Liver (tissue), 9 donors: ENCODE results near the gene IFT27. TPM values are rescaled to one million over a fixed set of nuclear protein-coding genes. Genes with fewer than 3 reads are reported as not detected.

Source experiments
- DNase-seq: peaks from one replicate; pipeline ENCODE4 v3.0.0-alpha.2; 2017; ENCODE audit warnings: low spot score
- H3K27ac ChIP-seq, 2 donors: one replicate each; pipeline ENCODE4 v1.7.0; 2013; ENCODE audit warnings: inconsistent platforms in 2 of 2, low read length in 2 of 2, control low read depth in 1 of 2, low read depth in 1 of 2, mild to moderate bottlenecking in 1 of 2
- H3K27me3 ChIP-seq, 4 donors: one replicate each; pipeline versions ENCODE4 v1.6.1 to v1.7.0; 2013; ENCODE audit warnings: low read length in 3 of 4, inconsistent platforms in 1 of 4, mild to moderate bottlenecking in 1 of 4, moderate library complexity in 1 of 4; ENCODE audit not compliant: control insufficient read depth in 4 of 4, insufficient read depth in 4 of 4
- H3K36me3 ChIP-seq, 4 donors: one replicate each; pipeline versions ENCODE4 v1.6.1 to v1.7.0; 2013; ENCODE audit warnings: low read length in 3 of 4, mild to moderate bottlenecking in 3 of 4, low read depth in 1 of 4, moderate library complexity in 1 of 4; ENCODE audit not compliant: control insufficient read depth in 4 of 4, insufficient read depth in 3 of 4
- H3K4me1 ChIP-seq, 4 donors: one replicate each; pipeline versions ENCODE4 v1.6.1 to v1.7.0; 2013; ENCODE audit warnings: low read length in 3 of 4, mild to moderate bottlenecking in 3 of 4, moderate library complexity in 1 of 4; ENCODE audit not compliant: control insufficient read depth in 4 of 4, insufficient read depth in 4 of 4
- H3K4me3 ChIP-seq, 3 donors: one replicate each; pipeline versions ENCODE4 v1.6.1 to v1.7.0; 2013; ENCODE audit warnings: low read length in 3 of 3, control low read depth in 1 of 3, low read depth in 1 of 3, mild to moderate bottlenecking in 1 of 3
- H3K9ac ChIP-seq, 2 donors: one replicate each; pipeline ENCODE4 v1.7.0; 2013; ENCODE audit warnings: low read length in 2 of 2, mild to moderate bottlenecking in 2 of 2, moderate library complexity in 2 of 2, control low read depth in 1 of 2, low read depth in 1 of 2
- H3K9me3 ChIP-seq, 4 donors: one replicate each; pipeline versions ENCODE4 v1.6.1 to v1.7.0; 2013; ENCODE audit warnings: low read length in 3 of 4; ENCODE audit not compliant: control insufficient read depth in 4 of 4
- EGR1 ChIP-seq, 2 donors: IDR thresholded peaks; 2 replicates each; pipeline ENCODE4 v1.6.1; 2016 to 2018; ENCODE audit warnings: antibody characterized with exemption in 2 of 2, low read depth in 2 of 2
- FOXA2 ChIP-seq: IDR thresholded peaks from 2 replicates; pipeline ENCODE4 v1.6.1; 2016; ENCODE audit warnings: antibody characterized with exemption
- GABPA ChIP-seq, 2 donors: IDR thresholded peaks in 1 of 2; conservative IDR thresholded peaks in 1 of 2; 2 replicates each; pipeline ENCODE4 v1.6.1; 2016; ENCODE audit warnings: antibody characterized with exemption in 2 of 2, mild to moderate bottlenecking in 1 of 2, moderate library complexity in 1 of 2
- HNF4A ChIP-seq, 2 donors: conservative IDR thresholded peaks; 2 replicates each; pipeline ENCODE4 v1.6.1; 2016; ENCODE audit warnings: antibody characterized with exemption in 2 of 2, mild to moderate bottlenecking in 2 of 2
- HNF4G ChIP-seq: IDR thresholded peaks from 2 replicates; pipeline ENCODE4 v1.6.1; 2016; ENCODE audit warnings: antibody characterized with exemption
- JUND ChIP-seq, 2 donors: IDR thresholded peaks; 2 replicates each; pipeline ENCODE4 v1.6.1; 2016; ENCODE audit warnings: antibody characterized with exemption in 2 of 2
- RAD21 ChIP-seq, 2 donors: IDR thresholded peaks; 2 replicates each; pipeline ENCODE4 v1.6.1; 2016; ENCODE audit warnings: antibody characterized with exemption in 2 of 2, mild to moderate bottlenecking in 2 of 2
- RXRA ChIP-seq, 2 donors: IDR thresholded peaks; 2 replicates each; pipeline ENCODE4 v1.6.1; 2017 to 2018; ENCODE audit warnings: antibody characterized with exemption in 2 of 2, mild to moderate bottlenecking in 1 of 2
- WGBS: extraction: QIAGEN DNeasy Blood & Tissue Kit; methylation state at CpG from one replicate; pipeline ENCODE4 v1.1.7; 2013; 5-methylcytosine and 5-hydroxymethylcytosine counted together
- polyA plus RNA-seq, 2 donors: library from polyadenylated mRNA; stranded (reverse) in 1 of 2; unstranded in 1 of 2; fragments of 200-250 nt in 1 of 2; fragments of >200 nt in 1 of 2; fragmentation: Nextera tagmentation in 1 of 2; extraction: Ambion mirVana in 1 of 2; gene quantifications; one replicate each; pipeline versions ENCODE4 v1.2.1 to v1.2.3, GENCODE V29; 2013 to 2015
- total RNA-seq, 2 donors: library from RNA; depleted of rRNA; stranded (reverse); fragments of >200 nt; gene quantifications; one replicate each; pipeline ENCODE4 v1.2.3, GENCODE V29; 2014
- TF ChIP-seq, protein P1 (sequence below): IDR thresholded peaks from 2 replicates; pipeline ENCODE4 v1.6.1; 2016; ENCODE audit warnings: antibody characterized with exemption, mild to moderate bottlenecking
- TF ChIP-seq, protein P2 (sequence below): IDR thresholded peaks from 2 replicates; pipeline ENCODE4 v1.6.1; 2016; ENCODE audit warnings: antibody characterized with exemption
- TF ChIP-seq, protein P3 (sequence below): IDR thresholded peaks from 2 replicates; pipeline ENCODE4 v1.6.1; 2016; ENCODE audit warnings: antibody characterized with exemption
- donor health status: healthy.
- donor health status: healthy.
- donor health status: healthy.
- donor health status: healthy.
- donor health status: healthy.

Gene IFT27
- total and polyA plus RNA-seq, 4 donors: 7.2 to 12.4 (median 9.6) TPM

DNA sequence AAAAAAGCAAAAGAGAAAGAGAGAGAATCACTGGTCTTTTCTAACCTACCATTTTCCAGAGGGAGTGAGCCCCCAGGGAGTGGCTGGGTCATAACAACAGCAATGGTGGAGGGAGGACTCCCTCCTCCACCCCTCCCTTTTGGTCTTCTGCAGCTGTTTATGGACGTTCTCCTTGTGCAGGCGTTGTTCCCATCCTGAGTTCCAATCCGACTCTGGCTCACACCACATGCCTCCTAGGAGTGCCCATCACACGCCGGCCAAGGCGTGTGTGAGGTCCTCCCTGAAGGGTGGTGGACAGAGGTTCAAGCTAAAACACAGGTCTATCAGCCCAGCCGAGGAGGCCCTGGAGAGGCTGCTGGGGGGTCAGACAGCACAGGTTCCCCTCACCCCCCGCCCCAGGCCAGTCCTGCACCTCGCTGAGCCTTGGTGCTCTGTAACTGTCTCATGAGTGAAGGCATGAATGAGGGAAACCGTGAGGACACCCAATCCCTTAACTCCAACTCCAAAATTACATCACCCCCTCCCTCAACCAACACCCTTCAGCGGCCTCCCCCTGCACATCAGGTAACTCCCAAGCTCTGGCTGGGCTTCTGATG lies 29.4 kb downstream of the IFT27 start (continued):
- TF ChIP-seq, protein P1, sequence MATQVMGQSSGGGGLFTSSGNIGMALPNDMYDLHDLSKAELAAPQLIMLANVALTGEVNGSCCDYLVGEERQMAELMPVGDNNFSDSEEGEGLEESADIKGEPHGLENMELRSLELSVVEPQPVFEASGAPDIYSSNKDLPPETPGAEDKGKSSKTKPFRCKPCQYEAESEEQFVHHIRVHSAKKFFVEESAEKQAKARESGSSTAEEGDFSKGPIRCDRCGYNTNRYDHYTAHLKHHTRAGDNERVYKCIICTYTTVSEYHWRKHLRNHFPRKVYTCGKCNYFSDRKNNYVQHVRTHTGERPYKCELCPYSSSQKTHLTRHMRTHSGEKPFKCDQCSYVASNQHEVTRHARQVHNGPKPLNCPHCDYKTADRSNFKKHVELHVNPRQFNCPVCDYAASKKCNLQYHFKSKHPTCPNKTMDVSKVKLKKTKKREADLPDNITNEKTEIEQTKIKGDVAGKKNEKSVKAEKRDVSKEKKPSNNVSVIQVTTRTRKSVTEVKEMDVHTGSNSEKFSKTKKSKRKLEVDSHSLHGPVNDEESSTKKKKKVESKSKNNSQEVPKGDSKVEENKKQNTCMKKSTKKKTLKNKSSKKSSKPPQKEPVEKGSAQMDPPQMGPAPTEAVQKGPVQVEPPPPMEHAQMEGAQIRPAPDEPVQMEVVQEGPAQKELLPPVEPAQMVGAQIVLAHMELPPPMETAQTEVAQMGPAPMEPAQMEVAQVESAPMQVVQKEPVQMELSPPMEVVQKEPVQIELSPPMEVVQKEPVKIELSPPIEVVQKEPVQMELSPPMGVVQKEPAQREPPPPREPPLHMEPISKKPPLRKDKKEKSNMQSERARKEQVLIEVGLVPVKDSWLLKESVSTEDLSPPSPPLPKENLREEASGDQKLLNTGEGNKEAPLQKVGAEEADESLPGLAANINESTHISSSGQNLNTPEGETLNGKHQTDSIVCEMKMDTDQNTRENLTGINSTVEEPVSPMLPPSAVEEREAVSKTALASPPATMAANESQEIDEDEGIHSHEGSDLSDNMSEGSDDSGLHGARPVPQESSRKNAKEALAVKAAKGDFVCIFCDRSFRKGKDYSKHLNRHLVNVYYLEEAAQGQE: no peak

DNA sequence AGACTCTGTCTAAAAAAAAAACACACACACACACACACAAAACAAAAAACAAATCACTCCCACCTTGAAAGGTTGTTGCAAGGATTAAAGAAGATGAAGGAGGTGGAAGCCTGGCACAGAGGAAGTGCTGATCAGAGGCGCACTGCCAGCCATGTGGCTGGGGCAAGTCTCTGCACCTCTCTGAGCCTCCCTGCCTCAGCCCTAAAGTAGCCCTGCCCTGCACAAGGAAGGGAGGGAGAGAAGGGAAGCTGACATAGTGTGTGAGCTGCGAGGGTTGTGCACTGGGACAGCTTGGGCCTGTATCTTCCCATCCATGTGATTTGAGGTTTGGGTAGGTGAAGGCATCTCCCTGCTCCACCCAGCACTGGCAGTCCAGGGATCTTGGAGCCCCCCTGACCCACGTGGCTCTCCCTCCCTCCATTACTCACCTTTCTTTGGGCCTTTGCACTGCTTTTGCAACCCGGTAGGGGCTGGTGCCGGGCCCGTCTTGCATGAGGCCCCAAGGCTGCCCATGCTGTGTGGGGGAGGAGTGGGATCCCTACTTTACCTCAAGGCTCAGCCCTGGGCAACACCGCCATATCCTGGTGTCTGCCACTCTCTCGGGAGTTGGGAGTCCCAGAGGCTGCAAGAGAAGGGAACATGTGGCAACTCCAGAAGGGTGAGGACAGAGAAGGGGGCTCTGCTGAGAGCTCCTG lies 30.5 kb downstream of the IFT27 start:
- 69% methylated on average over 8 of the region's 8 CpGs for WGBS
- Histone ChIP-seq H3K4me1 (no peaks in the 10 kb centered on the region), H3K9ac (no peak overlapping the region), H3K27ac (no peak overlapping the region), H3K9me3 (no peaks in the 10 kb centered on the region), H3K36me3 (no peaks in the 10 kb centered on the region), H3K27me3 (no peaks in the 10 kb centered on the region), H3K4me3 (no peak overlapping the region)
- TF ChIP-seq GABPA (IDR thresholded peaks at IDR 0.05 in 1 of 2, conservative IDR thresholded peaks at IDR 0.05 in 1 of 2) (no peak), JUND (IDR thresholded peaks at IDR 0.05) (no peak), HNF4A (conservative IDR thresholded peaks at IDR 0.05) (no peak), RAD21 (IDR thresholded peaks at IDR 0.05) (no peak), EGR1 (IDR thresholded peaks at IDR 0.05; ENCODE audit: low read depth in 2 of 2) (no peak)
- TF ChIP-seq, protein P2, sequence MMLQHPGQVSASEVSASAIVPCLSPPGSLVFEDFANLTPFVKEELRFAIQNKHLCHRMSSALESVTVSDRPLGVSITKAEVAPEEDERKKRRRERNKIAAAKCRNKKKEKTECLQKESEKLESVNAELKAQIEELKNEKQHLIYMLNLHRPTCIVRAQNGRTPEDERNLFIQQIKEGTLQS: no peak
- no peak for DNase-seq

DNA sequence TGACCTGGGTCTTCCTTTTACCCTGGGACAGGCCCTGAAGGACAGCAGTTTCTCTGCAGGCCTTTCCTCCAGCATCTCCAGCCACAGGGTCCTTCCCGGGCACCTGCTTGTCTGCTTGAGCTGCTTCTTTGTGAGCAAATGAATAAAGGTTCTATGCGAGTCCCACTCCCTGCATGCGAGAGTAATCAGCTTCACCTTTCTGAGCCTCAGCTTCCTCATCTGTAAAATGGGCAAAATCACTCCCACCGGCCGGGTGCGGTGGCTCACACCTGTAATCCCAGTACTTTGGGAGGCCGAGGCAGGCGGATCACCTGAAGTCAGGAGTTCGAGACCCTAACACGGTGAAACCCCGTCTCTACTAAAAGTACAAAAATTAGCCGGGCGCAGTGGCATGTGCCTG lies 31.1 kb downstream of the IFT27 start:
- TF ChIP-seq JUND (IDR thresholded peaks at IDR 0.05) (no peak), HNF4A (conservative IDR thresholded peaks at IDR 0.05) (no peak), EGR1 (IDR thresholded peaks at IDR 0.05; ENCODE audit: low read depth in 2 of 2) (no peak), RXRA (IDR thresholded peaks at IDR 0.05) (no peak), GABPA (IDR thresholded peaks at IDR 0.05 in 1 of 2, conservative IDR thresholded peaks at IDR 0.05 in 1 of 2) (no peak), HNF4G (no peak), FOXA2 (no peak)
- TF ChIP-seq, protein P3, sequence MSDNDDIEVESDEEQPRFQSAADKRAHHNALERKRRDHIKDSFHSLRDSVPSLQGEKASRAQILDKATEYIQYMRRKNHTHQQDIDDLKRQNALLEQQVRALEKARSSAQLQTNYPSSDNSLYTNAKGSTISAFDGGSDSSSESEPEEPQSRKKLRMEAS: no peak
- Histone ChIP-seq H3K36me3 (no peaks in the 10 kb centered on the region), H3K4me1 (no peaks in the 10 kb centered on the region), H3K9me3 (no peaks in the 10 kb centered on the region), H3K4me3 (no peak overlapping the region), H3K9ac (no peak overlapping the region), H3K27me3 (no peaks in the 10 kb centered on the region), H3K27ac (no peak overlapping the region)
- WGBS: 91% methylated on average over 13 of the region's 13 CpGs
- no peak for DNase-seq
